ENCODE measurements around the gene GPR42. TPM values are rescaled to one million over a fixed set of nuclear protein-coding genes. Genes with fewer than 3 reads are reported as not detected.

GPR42 gene
- total and polyA plus RNA-seq, 9 donors: not detected

DNA sequence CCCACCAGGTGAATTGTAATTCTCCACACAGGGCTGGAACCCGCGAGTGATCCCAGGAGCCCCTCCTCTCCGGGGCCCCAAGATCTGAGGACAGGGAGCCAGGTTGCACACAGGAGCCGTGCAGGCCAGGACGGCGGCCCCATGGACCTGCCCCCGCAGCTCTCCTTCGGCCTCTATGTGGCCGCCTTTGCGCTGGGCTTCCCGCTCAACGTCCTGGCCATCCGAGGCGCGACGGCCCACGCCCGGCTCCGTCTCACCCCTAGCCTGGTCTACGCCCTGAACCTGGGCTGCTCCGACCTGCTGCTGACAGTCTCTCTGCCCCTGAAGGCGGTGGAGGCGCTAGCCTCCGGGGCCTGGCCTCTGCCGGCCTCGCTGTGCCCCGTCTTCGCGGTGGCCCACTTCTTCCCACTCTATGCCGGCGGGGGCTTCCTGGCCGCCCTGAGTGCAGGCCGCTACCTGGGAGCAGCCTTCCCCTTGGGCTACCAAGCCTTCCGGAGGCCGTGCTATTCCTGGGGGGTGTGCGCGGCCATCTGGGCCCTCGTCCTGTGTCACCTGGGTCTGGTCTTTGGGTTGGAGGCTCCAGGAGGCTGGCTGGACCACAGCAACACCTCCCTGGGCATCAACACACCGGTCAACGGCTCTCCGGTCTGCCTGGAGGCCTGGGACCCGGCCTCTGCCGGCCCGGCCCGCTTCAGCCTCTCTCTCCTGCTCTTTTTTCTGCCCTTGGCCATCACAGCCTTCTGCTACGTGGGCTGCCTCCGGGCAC, 19.3 kb upstream of the GPR42 start:
- H3K4me1 ChIP-seq (ENCODE audit: insufficient read depth): peaks cover 3% of the 10 kb centered on the region
- TF ChIP-seq POLR2A (IDR thresholded peaks at IDR 0.05): no peak
- TF ChIP-seq EP300 (IDR thresholded peaks at IDR 0.05): no peak
- TF ChIP-seq, protein P1, sequence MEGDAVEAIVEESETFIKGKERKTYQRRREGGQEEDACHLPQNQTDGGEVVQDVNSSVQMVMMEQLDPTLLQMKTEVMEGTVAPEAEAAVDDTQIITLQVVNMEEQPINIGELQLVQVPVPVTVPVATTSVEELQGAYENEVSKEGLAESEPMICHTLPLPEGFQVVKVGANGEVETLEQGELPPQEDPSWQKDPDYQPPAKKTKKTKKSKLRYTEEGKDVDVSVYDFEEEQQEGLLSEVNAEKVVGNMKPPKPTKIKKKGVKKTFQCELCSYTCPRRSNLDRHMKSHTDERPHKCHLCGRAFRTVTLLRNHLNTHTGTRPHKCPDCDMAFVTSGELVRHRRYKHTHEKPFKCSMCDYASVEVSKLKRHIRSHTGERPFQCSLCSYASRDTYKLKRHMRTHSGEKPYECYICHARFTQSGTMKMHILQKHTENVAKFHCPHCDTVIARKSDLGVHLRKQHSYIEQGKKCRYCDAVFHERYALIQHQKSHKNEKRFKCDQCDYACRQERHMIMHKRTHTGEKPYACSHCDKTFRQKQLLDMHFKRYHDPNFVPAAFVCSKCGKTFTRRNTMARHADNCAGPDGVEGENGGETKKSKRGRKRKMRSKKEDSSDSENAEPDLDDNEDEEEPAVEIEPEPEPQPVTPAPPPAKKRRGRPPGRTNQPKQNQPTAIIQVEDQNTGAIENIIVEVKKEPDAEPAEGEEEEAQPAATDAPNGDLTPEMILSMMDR (IDR thresholded peaks at IDR 0.05): no peak
- no peaks in the 10 kb centered on the region for H3K9me3 ChIP-seq
- peak; percentile 12 to 39 (median 21) for DNase-seq
- intact Hi-C loops (cut with DNase I): loop anchor here in 3 of 4 donors (5.0 to 10.0 kb wide), 3 partner anchors 79 to 146 kb away; partner anchors contain the start of gene KRTDAP (in 1 of the 3)
- H3K4me3 ChIP-seq: no peak overlapping the region
- H3K27ac ChIP-seq: no peak overlapping the region
- WGBS, 3 donors: 88 to 92% (median 90%) methylated on average over 41 to 47 of the region's 47 CpGs
- H3K27me3 ChIP-seq: no peaks in the 10 kb centered on the region
- no peaks in the 10 kb centered on the region for H3K36me3 ChIP-seq

DNA sequence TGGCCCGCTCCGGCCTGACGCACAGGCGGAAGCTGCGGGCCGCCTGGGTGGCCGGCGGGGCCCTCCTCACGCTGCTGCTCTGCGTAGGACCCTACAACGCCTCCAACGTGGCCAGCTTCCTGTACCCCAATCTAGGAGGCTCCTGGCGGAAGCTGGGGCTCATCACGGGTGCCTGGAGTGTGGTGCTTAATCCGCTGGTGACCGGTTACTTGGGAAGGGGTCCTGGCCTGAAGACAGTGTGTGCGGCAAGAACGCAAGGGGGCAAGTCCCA, 18.8 kb upstream of the GPR42 start:
- intact Hi-C loops (cut with DNase I): loop anchor here in 3 of 4 donors (5.0 to 10.0 kb wide), 3 partner anchors 80 to 145 kb away; partner anchors contain the start of gene KRTDAP (in 1 of the 3)
- Histone ChIP-seq H3K27me3 (no peaks in the 10 kb centered on the region), H3K4me3 (no peak overlapping the region), H3K4me1 (ENCODE audit: insufficient read depth) (peaks cover 3% of the 10 kb centered on the region), H3K9me3 (no peaks in the 10 kb centered on the region), H3K36me3 (no peaks in the 10 kb centered on the region), H3K27ac (no peak overlapping the region)
- WGBS, 3 donors: 82 to 88% (median 87%) methylated on average over 18 of the region's 18 CpGs
- TF ChIP-seq POLR2A (IDR thresholded peaks at IDR 0.05): no peak
- TF ChIP-seq, protein P1 (IDR thresholded peaks at IDR 0.05): no peak
- no peak for TF ChIP-seq EP300 (IDR thresholded peaks at IDR 0.05)
- DNase-seq: peak in 2 of 5 donors; percentile 21 to 32

DNA sequence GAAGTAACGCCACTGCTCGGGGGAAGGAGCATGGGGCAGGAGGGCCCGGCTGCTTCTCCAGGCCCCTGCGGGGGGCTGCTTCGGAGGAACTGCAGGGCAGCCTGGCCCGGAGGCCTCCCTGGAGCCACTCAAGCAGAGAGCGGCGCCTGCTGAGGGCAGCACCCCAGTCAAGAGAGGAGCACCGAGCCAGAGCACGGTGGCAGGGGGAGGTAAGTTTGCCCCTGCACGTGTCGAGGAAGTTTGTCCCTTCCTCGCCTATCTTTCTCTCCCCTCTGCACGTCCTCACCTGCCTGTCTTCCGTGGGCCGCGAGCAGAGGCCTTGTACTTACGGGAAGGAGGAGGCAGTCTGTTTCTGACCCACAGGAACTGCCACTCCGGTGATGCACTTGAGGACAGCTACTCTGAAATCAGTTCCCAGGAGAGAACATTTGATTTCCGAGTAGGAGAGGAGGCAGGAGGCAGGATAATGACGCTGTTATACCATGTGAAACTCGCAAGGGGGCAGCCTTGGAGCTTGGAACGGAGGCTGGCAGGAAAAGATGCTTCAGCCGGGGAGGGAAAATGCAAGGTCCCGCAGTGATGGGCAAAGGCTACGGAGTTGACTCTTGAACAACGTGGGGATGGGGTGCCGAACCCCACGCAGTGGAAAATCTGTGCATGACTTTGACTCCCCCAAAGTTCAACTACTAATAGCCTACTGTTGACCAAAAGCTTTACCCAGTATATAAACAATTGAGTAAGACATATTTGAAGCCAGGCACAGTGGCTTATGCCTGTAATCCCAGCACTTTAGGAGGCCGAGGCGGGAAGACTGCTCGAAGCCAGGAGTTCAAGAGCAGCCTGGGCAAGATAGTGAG, 18.2 kb upstream of the GPR42 start:
- intact Hi-C loops (cut with DNase I): loop anchor here in 3 of 4 donors (5.0 to 10.0 kb wide), 3 partner anchors 80 to 145 kb away; partner anchors contain the start of gene KRTDAP (in 1 of the 3)
- Histone ChIP-seq H3K27me3 (no peaks in the 10 kb centered on the region), H3K36me3 (no peaks in the 10 kb centered on the region), H3K9me3 (no peaks in the 10 kb centered on the region), H3K4me3 (no peak overlapping the region), H3K4me1 (ENCODE audit: insufficient read depth) (peaks cover 3% of the 10 kb centered on the region), H3K27ac (no peak overlapping the region)
- DNase-seq: peak; percentile 66 to 78 (median 75)
- TF ChIP-seq EP300 (IDR thresholded peaks at IDR 0.05): no peak
- TF ChIP-seq, protein P1 (IDR thresholded peaks at IDR 0.05): peak; percentile 52 to 78 (median 75)
- no peak for TF ChIP-seq POLR2A (IDR thresholded peaks at IDR 0.05)
- WGBS, 3 donors: 27 to 33% (median 30%) methylated on average over 32 of the region's 32 CpGs

DNA sequence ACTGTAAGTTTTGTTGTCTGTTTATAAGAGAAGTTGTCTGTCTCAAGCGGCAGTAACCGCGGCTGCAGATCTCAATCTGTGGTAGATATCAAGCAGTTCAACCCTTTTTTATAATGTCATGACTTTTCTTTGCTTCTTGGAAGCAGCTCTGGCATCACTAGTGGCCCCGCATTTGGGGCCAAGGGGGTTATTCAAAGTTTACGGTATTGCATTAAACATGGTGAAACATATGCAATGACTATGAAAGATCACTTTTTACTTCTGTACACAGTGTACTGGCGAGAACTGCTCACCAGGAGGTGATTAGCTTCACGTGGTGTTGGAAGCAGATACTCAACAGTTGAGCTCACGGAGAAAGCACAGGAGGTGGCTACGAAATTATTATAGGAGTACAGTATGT, 17.2 kb upstream of the GPR42 start:
- no peaks in the 10 kb centered on the region for H3K9me3 ChIP-seq
- WGBS, 3 donors: 85 to 87% (median 86%) methylated on average over 9 of the region's 9 CpGs
- DNase-seq: peak in 2 of 5 donors; percentile 5 to 8
- TF ChIP-seq, protein P1 (IDR thresholded peaks at IDR 0.05): no peak
- no peaks in the 10 kb centered on the region for H3K36me3 ChIP-seq
- intact Hi-C loops (cut with DNase I): loop anchor here in 3 of 4 donors (5.0 to 10.0 kb wide), 3 partner anchors 81 to 144 kb away; partner anchors contain the start of gene KRTDAP (in 1 of the 3)
- H3K4me3 ChIP-seq: no peak overlapping the region
- H3K4me1 ChIP-seq (ENCODE audit: insufficient read depth): peaks cover 3% of the 10 kb centered on the region
- no peaks in the 10 kb centered on the region for H3K27me3 ChIP-seq
- no peak overlapping the region for H3K27ac ChIP-seq

Data from ovary (tissue), 9 donors.